T-helper 9 cell (primary cell): ENCODE data around the gene GPR15.

Source experiments
- DNase-seq: peaks from one replicate; pipeline ENCODE4 v3.0.0-alpha.2; 2020
- total RNA-seq, 2 donors: gene quantifications; one replicate each; lab custom pipeline; 2026; lab: John Stamatoyannopoulos, UW

GPR15 gene
- total RNA-seq: 47.5 to 76.8 reads per million in 2 donors

GRCh38 chr3:98531622-98532274 lies at the start of gene GPR15:
TSS of gene GPR15 (plus strand) at chr3:98531978. CDS start at chr3:98532034, 56 bp downstream.
- no peak for DNase-seq

GRCh38 chr3:98482717-98483482 lies 48.9 kb upstream of the GPR15 start:
- DNase-seq: no peak

- DNase-seq: no peak
These were observed 48.2 kb upstream of the GPR15 start for GRCh38 chr3:98483626-98484025.

- DNase-seq: no peak
These were observed 34.4 kb upstream of the GPR15 start, which contains the start of gene OR5K2 for GRCh38 chr3:98497381-98497780. TSS of gene OR5K2 (plus strand) at chr3:98497681. CDS start at chr3:98497681, 0 bp downstream.

- DNase-seq: no peak
These were observed 31.8 kb upstream of the GPR15 start for GRCh38 chr3:98500019-98500418.

GRCh38 chr3:98501270-98501669 lies 30.5 kb upstream of the GPR15 start:
- no peak for DNase-seq

- no peak for DNase-seq
These were observed 29.8 kb upstream of the GPR15 start for GRCh38 chr3:98501863-98502576.

- no peak for DNase-seq
These were observed 27.2 kb upstream of the GPR15 start for GRCh38 chr3:98504539-98504938.

- no peak for DNase-seq
These were observed 23.2 kb upstream of the GPR15 start for GRCh38 chr3:98508582-98508981.

- no peak for DNase-seq
These were observed 19.2 kb upstream of the GPR15 start for GRCh38 chr3:98512576-98512975.

- DNase-seq: no peak
These were observed 18.7 kb upstream of the GPR15 start for GRCh38 chr3:98513091-98513511.

GRCh38 chr3:98513736-98514135 lies 18.0 kb upstream of the GPR15 start:
- DNase-seq: no peak

GRCh38 chr3:98514948-98515347 lies 16.8 kb upstream of the GPR15 start:
- no peak for DNase-seq

- no peak for DNase-seq
These were observed 13.0 kb upstream of the GPR15 start for GRCh38 chr3:98518816-98519215.

- DNase-seq: no peak
These were observed 12.4 kb upstream of the GPR15 start for GRCh38 chr3:98519351-98519750.

- peak; percentile 40 for DNase-seq
These were observed 9.8 kb upstream of the GPR15 start for GRCh38 chr3:98521897-98522543.

- peak; percentile 91 for DNase-seq
These were observed 9.1 kb upstream of the GPR15 start, which contains the start of gene CLDND1 for GRCh38 chr3:98522544-98523281. TSS of gene CLDND1 (minus strand) at chr3:98522902. CDS start at chr3:98521424, 1,478 bp downstream.

GRCh38 chr3:98525494-98525893 lies 6.3 kb upstream of the GPR15 start:
- DNase-seq: no peak

- DNase-seq: no peak
These were observed 3.1 kb upstream of the GPR15 start for GRCh38 chr3:98528474-98529346.

- no peak for DNase-seq
These were observed 1.8 kb upstream of the GPR15 start for GRCh38 chr3:98529856-98530459.

GRCh38 chr3:98530676-98531075 lies 1.1 kb upstream of the GPR15 start:
- DNase-seq: no peak
